SK-N-MC (cell line): ENCODE results near the gene ACVRL1.

Experiments used
- DNase-seq: peaks from one replicate; pipeline ENCODE4 v3.0.0-alpha.2; 2011; ENCODE audit warnings: low read depth, low spot score
- H3K27ac ChIP-seq: fragments of 200-600 bp; sonication (generic); 2 replicates; pipeline ENCODE4 v1.5.1; 2016; ENCODE audit warnings: mixed run types
- H3K36me3 ChIP-seq: fragments of 200-600 bp; sonication (generic); 2 replicates; pipeline ENCODE4 v1.6.1; 2017; ENCODE audit warnings: antibody characterized with exemption, low read length, mixed read lengths; ENCODE audit not compliant: insufficient read depth
- H3K4me3 ChIP-seq: fragments of 200-600 bp; sonication (generic); 2 replicates; pipeline ENCODE4 v1.5.1; 2016
- H3K9ac ChIP-seq: fragments of 200-600 bp; sonication (generic); 2 replicates; pipeline ENCODE4 v1.8.0; 2017; ENCODE audit warnings: mixed run types, mixed read lengths; ENCODE audit not compliant: insufficient read length
- H3K9me3 ChIP-seq: fragments of 200-600 bp; sonication (generic); 2 replicates; pipeline ENCODE4 v1.6.1; 2017; ENCODE audit warnings: low read depth, mild to moderate bottlenecking, antibody characterized with exemption, low read length, moderate library complexity, mixed read lengths
- EZH2 ChIP-seq: fragments of 200-600 bp; sonication (generic); IDR thresholded peaks from one replicate; pipeline ENCODE4 v1.6.1; 2017; ENCODE audit warnings: antibody characterized with exemption
- FOXP2 ChIP-seq: optimal IDR thresholded peaks from 2 replicates; pipeline ENCODE3; 2011; ENCODE audit warnings: mild to moderate bottlenecking, moderate library complexity; ENCODE audit not compliant: insufficient read depth; ENCODE audit errors: extremely low read length, control extremely low read depth
- POLR2AphosphoS5 ChIP-seq: IDR thresholded peaks from 2 replicates; pipeline ENCODE4 v1.6.1; 2012; ENCODE audit warnings: mild to moderate bottlenecking, low read depth, low read length, borderline replicate concordance

The ACVRL1 gene

GRCh38 chr12:51949342-51950030 is 42.2 kb downstream of the ACVRL1 start:
- no peak overlapping the region for H3K9ac ChIP-seq
- H3K27ac ChIP-seq = no peak overlapping the region
- TF ChIP-seq POLR2AphosphoS5 = no peak
- TF ChIP-seq FOXP2 = no peak
- TF ChIP-seq EZH2 = no peak
- no peak overlapping the region for H3K4me3 ChIP-seq
- DNase-seq = no peak
- no peaks in the 10 kb centered on the region for H3K36me3 ChIP-seq
- H3K9me3 ChIP-seq = no peaks in the 10 kb centered on the region

DNA sequence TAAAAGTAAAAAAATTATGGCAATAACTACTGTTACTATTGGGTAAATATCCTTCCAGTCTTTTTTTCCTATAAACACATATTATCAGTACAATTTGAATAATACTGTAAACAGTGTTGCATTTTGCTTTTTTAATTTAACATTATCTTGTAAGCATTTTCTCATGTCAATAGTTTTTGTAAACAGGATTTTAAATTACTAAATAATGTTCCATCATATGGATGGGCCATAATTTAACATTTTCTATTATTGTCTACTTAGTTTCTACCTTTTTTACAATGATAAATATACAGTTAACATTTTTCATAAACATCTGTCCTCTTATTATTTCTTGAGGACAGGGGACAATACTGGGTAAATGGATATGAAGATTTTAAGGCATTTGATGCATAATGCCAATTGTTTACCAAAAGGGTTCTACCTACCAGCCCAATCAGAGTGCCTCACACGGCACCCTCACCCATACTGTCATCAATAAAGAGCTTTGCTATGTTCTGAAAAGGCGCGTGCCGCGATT is 43.4 kb downstream of the ACVRL1 start:
- peak overlapping the region; percentile 68 for H3K9ac ChIP-seq
- DNase-seq = no peak
- TF ChIP-seq EZH2 (no peak), POLR2AphosphoS5 (no peak), FOXP2 (no peak)
- no peaks in the 10 kb centered on the region for H3K36me3 ChIP-seq
- H3K27ac ChIP-seq = no peak overlapping the region
- H3K4me3 ChIP-seq = peak overlapping the region; percentile 90
- no peaks in the 10 kb centered on the region for H3K9me3 ChIP-seq

- peak within 1 kb of the TSS; percentile 95 for H3K9ac ChIP-seq
- peak within 1 kb of the TSS; percentile 43; the same call in 1 of the 2 replicates for H3K27ac ChIP-seq
- no peaks in the 10 kb centered on the region for H3K9me3 ChIP-seq
- H3K4me3 ChIP-seq = peak within 1 kb of the TSS; percentile 91
- DNase-seq = peak; percentile 39
- TF ChIP-seq EZH2 = no peak
- TF ChIP-seq POLR2AphosphoS5 = peak; percentile 34; the same call in 1 of the 2 replicates
- peaks cover 3% of the 10 kb centered on the region for H3K36me3 ChIP-seq
Measured at GRCh38 chr12:51951199-51951842, 44.0 kb downstream of the ACVRL1 start, which contains the start of gene ACVR1B. TSS of gene ACVR1B (plus strand) at chr12:51951699. CDS start at chr12:51951744, 45 bp downstream.

DNA sequence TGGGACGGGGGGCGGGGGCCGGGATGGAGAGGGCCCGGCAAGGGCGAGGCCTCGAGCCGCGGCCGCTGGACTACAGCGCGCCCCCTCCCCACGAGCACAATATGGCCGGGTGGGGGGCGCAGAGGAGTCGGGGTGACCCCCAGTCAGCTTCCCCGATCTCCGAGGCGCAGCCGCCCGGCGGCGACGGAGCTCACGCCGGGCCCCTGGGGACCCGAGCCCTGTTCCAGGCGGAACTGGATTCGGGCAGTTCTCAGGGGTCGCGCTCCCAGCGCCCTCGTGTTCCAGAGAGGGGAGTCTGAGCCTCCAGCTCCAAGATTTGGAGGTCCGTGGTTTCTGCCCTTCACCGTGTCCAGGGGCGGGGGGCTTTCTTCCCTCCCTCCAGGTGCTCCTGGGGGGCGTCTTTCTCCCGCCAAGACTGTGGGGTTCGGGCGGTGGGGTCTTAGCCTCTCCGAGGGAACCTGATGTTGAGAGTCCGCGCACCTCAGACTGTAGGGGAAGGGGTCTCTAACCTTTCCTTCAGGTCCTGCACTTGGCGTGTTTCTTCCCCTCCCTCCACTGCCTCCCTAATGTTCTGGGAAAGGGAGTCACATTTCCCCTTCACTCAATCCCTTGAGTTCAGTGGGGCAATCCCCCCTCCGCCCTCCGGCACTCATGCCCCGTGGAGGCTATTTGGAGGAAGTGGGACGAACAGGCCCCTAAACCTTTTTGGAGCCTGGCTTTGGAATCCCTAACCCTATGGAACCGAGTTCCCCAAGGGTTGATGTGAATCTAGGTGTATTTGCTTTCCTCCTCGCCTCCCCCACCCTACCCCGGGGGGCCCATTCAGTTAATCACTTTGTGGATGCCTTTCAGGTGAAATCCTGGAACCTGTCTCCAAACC is 44.8 kb downstream of the ACVRL1 start:
- no peak for DNase-seq
- Histone ChIP-seq H3K9ac (peak overlapping the region; percentile 95), H3K4me3 (peak overlapping the region; percentile 91), H3K27ac (peak overlapping the region; percentile 43; the same call in 1 of the 2 replicates), H3K9me3 (no peaks in the 10 kb centered on the region), H3K36me3 (peaks cover 5% of the 10 kb centered on the region)
- TF ChIP-seq EZH2 (no peak), FOXP2 (no peak), POLR2AphosphoS5 (no peak)

- DNase-seq = no peak
- Histone ChIP-seq H3K9ac (peak overlapping the region; percentile 56), H3K27ac (no peak overlapping the region), H3K9me3 (no peaks in the 10 kb centered on the region), H3K4me3 (peak overlapping the region; percentile 91), H3K36me3 (peaks cover 5% of the 10 kb centered on the region)
- no peak for TF ChIP-seq FOXP2
- TF ChIP-seq EZH2 = no peak
Measured at GRCh38 chr12:51953089-51953488, 45.8 kb downstream of the ACVRL1 start.

- H3K9ac ChIP-seq = peak overlapping the region; percentile 56
- H3K27ac ChIP-seq = no peak overlapping the region
- no peaks in the 10 kb centered on the region for H3K9me3 ChIP-seq
- peak overlapping the region; percentile 91 for H3K4me3 ChIP-seq
- H3K36me3 ChIP-seq = peaks cover 5% of the 10 kb centered on the region
- no peak for TF ChIP-seq FOXP2
- TF ChIP-seq EZH2 = no peak
- no peak for TF ChIP-seq POLR2AphosphoS5
- no peak for DNase-seq
Measured at GRCh38 chr12:51953864-51954263, 46.6 kb downstream of the ACVRL1 start.

DNA sequence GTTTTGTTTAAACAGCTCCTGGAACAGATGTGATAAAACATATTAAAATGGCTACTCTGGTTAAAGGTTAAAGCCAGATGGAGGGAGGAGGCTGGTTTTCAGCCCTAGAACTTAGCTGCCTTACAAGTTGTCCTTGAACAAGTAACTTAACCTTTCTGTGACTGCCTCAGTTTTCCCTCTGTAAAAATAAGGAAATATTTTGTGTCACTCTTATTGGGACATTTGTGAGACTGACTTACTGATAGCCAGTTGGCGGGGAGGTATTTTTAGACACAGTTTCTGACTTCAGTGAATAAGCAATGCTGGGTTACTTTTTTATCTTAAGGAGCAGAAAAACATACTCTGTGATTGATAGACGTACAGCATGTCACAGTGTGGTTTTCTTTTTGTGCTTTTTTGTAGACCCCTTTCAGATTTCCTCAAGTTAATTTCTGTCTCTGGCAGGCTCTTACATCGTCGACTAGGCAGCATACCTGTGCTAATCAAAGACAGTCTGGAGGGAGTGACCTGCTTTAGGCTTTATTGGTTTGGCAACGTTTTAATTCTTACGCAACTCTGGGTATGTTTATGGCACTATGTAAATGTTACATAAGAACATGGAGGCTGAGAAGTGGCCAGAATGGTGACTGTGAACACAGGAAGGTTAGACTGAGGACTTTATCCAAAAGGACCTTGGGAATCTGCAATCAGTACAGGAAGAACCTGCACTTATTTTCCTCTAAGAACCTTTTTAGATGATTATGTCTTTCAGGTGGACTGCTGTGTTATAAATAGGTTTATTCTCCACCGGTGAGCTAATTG is 47.5 kb downstream of the ACVRL1 start:
- peak overlapping the region; percentile 91; the same call in 1 of the 2 replicates for H3K4me3 ChIP-seq
- TF ChIP-seq EZH2 (no peak), POLR2AphosphoS5 (no peak), FOXP2 (no peak)
- H3K27ac ChIP-seq = no peak overlapping the region; the same call in 1 of the 2 replicates
- H3K9me3 ChIP-seq = no peaks in the 10 kb centered on the region
- peaks cover 5% of the 10 kb centered on the region for H3K36me3 ChIP-seq
- no peak for DNase-seq
- peak overlapping the region; percentile 17 for H3K9ac ChIP-seq

DNA sequence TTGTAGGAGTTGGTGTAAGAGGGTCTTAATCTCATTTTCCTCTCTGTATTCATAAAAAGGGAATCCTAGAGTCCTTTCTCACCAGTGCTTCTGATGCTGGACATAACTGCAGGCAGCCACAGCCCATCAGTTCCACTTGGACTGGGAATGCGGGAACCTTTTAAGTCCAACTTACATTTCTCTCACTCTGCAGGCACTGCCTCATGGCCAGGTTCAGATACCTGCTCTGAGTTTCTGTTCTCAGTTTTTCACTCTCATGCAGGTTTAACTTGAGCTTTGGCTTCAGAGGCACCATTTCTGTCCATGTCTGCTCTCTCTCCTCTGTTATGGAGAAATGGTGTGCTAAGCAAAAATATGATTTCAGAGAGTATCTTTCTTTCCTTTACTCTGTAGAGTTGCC is 48.4 kb downstream of the ACVRL1 start:
- H3K36me3 ChIP-seq = peaks cover 5% of the 10 kb centered on the region
- no peak overlapping the region for H3K9ac ChIP-seq
- H3K9me3 ChIP-seq = no peaks in the 10 kb centered on the region
- TF ChIP-seq EZH2 (no peak), POLR2AphosphoS5 (no peak), FOXP2 (no peak)
- DNase-seq = no peak
- no peak overlapping the region for H3K27ac ChIP-seq
- H3K4me3 ChIP-seq = no peak overlapping the region
